ENCODE measurements around the gene COA8. TPM values are rescaled to one million over a fixed set of nuclear protein-coding genes. Genes with fewer than 3 reads are reported as not detected.

COA8 gene
- total and polyA plus RNA-seq, 2 of the 13 experiments (the other 11 are each of a cell fraction or from before 2014, with no cell fraction given), result 10.9 to 25.1 TPM

DNA sequence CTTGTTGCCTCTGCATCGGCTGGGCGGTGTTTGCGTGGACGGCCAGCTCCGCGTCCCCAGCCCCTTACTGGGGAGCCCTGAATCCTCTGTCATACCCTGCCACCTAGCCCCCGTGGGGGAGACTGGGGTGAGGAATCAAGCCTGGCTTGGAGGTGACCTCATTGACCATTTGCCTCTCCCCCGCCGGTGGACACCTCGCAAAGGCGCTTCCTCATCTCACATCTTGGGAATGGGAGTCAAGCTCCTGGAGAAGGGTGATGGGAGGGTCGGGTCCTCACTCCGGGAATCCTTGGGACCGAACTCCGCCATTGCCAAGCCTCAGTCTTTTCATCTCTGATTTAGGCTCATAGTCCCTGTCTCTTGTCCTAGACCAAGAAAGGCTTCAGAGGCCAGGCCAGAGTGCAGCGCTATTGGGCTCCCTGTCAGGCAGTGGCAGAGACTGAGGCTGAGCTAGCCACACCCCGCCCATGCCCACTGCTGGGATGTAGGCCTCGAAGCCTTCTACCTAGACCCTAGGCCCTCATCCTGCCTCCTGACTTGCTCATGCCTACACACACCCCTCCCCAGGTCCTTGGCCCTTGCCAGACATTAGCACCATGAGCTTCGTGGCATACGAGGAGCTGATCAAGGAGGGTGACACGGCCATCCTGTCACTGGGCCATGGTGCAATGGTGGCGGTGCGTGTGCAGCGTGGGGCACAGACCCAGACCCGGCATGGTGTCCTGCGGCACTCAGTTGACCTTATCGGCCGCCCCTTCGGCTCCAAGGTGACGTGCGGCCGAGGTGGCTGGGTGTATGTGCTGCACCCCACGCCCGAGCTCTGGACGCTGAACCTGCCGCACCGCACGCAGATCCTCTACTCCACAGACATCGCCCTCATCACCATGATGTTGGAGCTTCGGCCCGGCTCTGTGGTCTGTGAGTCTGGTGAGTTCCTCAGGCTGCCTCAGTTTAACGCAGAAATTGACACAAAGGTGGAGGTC is 33.1 kb upstream of the COA8 start (continued):
- TF ChIP-seq REXO4 (CRISPR knock-in tag; IDR thresholded peaks at IDR 0.05; ENCODE audit: borderline replicate concordance) (0 out of 2 replicates have a peak, but pooled peaks have one; percentile 60), RAD21 (CRISPR knock-in tag; IDR thresholded peaks at IDR 0.05) (no peak), SRSF1 (optimal IDR thresholded peaks at IDR 0.05; ENCODE audit: low read depth, low read length) (no peak), PCBP1 (IDR thresholded peaks at IDR 0.05; ENCODE audit: borderline replicate concordance, low read depth, low read length) (no peak), MXI1 (IDR thresholded peaks at IDR 0.05; ENCODE audit: borderline replicate concordance, low read depth, low read length) (no peak), AGO2 (optimal IDR thresholded peaks at IDR 0.05; ENCODE audit: low read depth, low read length) (peak; percentile 24), ZFX (CRISPR knock-in tag; IDR thresholded peaks at IDR 0.05; ENCODE audit: low read depth) (peak; percentile 26; the same call in 1 of the 2 replicates), MTF2 (CRISPR knock-in tag; IDR thresholded peaks at IDR 0.05; ENCODE audit: borderline replicate concordance) (0 out of 2 replicates have a peak, but pooled peaks have one; percentile 13), NFKBIZ (CRISPR knock-in tag; IDR thresholded peaks at IDR 0.05) (no peak), ZNF337 (CRISPR knock-in tag; IDR thresholded peaks at IDR 0.05; ENCODE audit: borderline replicate concordance, low read depth) (no peak), DZIP1 (CRISPR knock-in tag; IDR thresholded peaks at IDR 0.05) (0 out of 2 replicates have a peak, but pooled peaks have one; percentile 25), ZFP91 (CRISPR knock-in tag; IDR thresholded peaks at IDR 0.05; ENCODE audit: borderline replicate concordance) (no peak), LBX2 (CRISPR knock-in tag; IDR thresholded peaks at IDR 0.05; ENCODE audit: borderline replicate concordance) (no peak), ADNP (CRISPR knock-in tag; IDR thresholded peaks at IDR 0.05) (no peak), ZNF772 (CRISPR knock-in tag; IDR thresholded peaks at IDR 0.05) (peak; percentile 50; the same call in 1 of the 2 replicates), NR2F6 (IDR thresholded peaks at IDR 0.05) (no peak), NR2F6 (CRISPR knock-in tag; IDR thresholded peaks at IDR 0.05) (no peak), ZNF7 (CRISPR knock-in tag; IDR thresholded peaks at IDR 0.05) (no peak), RAD51 (IDR thresholded peaks at IDR 0.05; ENCODE audit: borderline replicate concordance) (no peak), ZNF841 (CRISPR knock-in tag; IDR thresholded peaks at IDR 0.05; ENCODE audit: borderline replicate concordance) (no peak)

Data from HepG2 (cell line).